Epithelial cell of proximal tubule (primary cell): ENCODE results near the gene ENDOV. TPM values are rescaled to one million over a fixed set of nuclear protein-coding genes. Genes with fewer than 3 reads are reported as not detected.

Experiments used
- DNase-seq: peaks from one replicate; pipeline ENCODE4 v3.0.0-alpha.2; 2011; ENCODE audit warnings: low read depth
- H3K4me3 ChIP-seq: 2 replicates; pipeline ENCODE4 v1.5.1; 2011; ENCODE audit warnings: low read depth, mild to moderate bottlenecking, low read length
- CTCF ChIP-seq: conservative IDR thresholded peaks from 2 replicates; pipeline ENCODE4 v1.5.1; 2012; ENCODE audit warnings: low read depth, mild to moderate bottlenecking, low read length
- total RNA-seq: library from RNA; depleted of rRNA; stranded (reverse); fragments of >200 nt; gene quantifications from 2 replicates; pipeline ENCODE4 v1.2.3, GENCODE V29; 2015

Gene ENDOV
- total RNA-seq, 1 donor from 2014 or later, result 8.5 TPM

GRCh38 chr17:80426671-80427326, 11.8 kb downstream of the ENDOV start:
- H3K4me3 ChIP-seq, result no peak overlapping the region
- no peak for DNase-seq
- TF ChIP-seq CTCF, result peak; percentile 87

- no peak overlapping the region for H3K4me3 ChIP-seq
- no peak for TF ChIP-seq CTCF
- no peak for DNase-seq
These were observed 12.7 kb downstream of the ENDOV start for GRCh38 chr17:80427366-80428282.

- TF ChIP-seq CTCF, result no peak
- H3K4me3 ChIP-seq, result no peak overlapping the region
- DNase-seq, result no peak
These were observed 13.4 kb downstream of the ENDOV start for GRCh38 chr17:80428363-80428762.

- no peak overlapping the region for H3K4me3 ChIP-seq
- no peak for DNase-seq
- no peak for TF ChIP-seq CTCF
These were observed 13.8 kb downstream of the ENDOV start for GRCh38 chr17:80428796-80429195.

GRCh38 chr17:80429356-80430275, 14.6 kb downstream of the ENDOV start:
- H3K4me3 ChIP-seq, result no peak overlapping the region
- no peak for TF ChIP-seq CTCF
- no peak for DNase-seq

GRCh38 chr17:80430446-80431245, 15.7 kb downstream of the ENDOV start:
- no peak overlapping the region for H3K4me3 ChIP-seq
- TF ChIP-seq CTCF, result no peak
- DNase-seq, result no peak
